22Rv1 (cell line): ENCODE results near the gene FMR1.

ENCODE experiments used
- H3K27ac ChIP-seq: fragments of 450-650 bp; 2 replicates; pipeline ENCODE4 v1.5.1; 2017
- CTCF ChIP-seq: fragments of 450-650 bp; IDR thresholded peaks from 2 replicates; pipeline ENCODE4 v1.5.1; 2017; ENCODE audit warnings: mild to moderate bottlenecking
- ZFX ChIP-seq: fragments of 450-650 bp; IDR thresholded peaks from 2 replicates; pipeline ENCODE4 v1.6.1; 2017; ENCODE audit warnings: antibody characterized with exemption, borderline replicate concordance

FMR1 gene

GRCh38 chrX:147935156-147935758 is 23.5 kb downstream of the FMR1 start:
- no peak overlapping the region for H3K27ac ChIP-seq
- TF ChIP-seq ZFX (no peak), CTCF (no peak)

GRCh38 chrX:147945286-147945685 is 33.6 kb downstream of the FMR1 start:
- TF ChIP-seq ZFX (no peak), CTCF (no peak)
- H3K27ac ChIP-seq, result no peak overlapping the region

GRCh38 chrX:147948531-147948930 is 36.8 kb downstream of the FMR1 start:
- TF ChIP-seq ZFX (no peak), CTCF (no peak)

GRCh38 chrX:147950352-147950751 is 38.6 kb downstream of the FMR1 start:
- H3K27ac ChIP-seq, result no peak overlapping the region
- TF ChIP-seq CTCF, result no peak
- TF ChIP-seq ZFX, result no peak

More at GRCh38 chrX:147948531-147948930, 36.8 kb downstream of the FMR1 start:
- no peak overlapping the region for H3K27ac ChIP-seq

GRCh38 chrX:147953976-147954375 is 42.3 kb downstream of the FMR1 start:
- no peak for TF ChIP-seq ZFX
- TF ChIP-seq CTCF, result no peak
- H3K27ac ChIP-seq, result no peak overlapping the region

GRCh38 chrX:147957291-147957690 is 45.6 kb downstream of the FMR1 start:
- no peak overlapping the region for H3K27ac ChIP-seq
- TF ChIP-seq ZFX (no peak), CTCF (no peak)

- no peak overlapping the region for H3K27ac ChIP-seq
- TF ChIP-seq ZFX (no peak), CTCF (no peak)
Measured at GRCh38 chrX:147958291-147958690, 46.6 kb downstream of the FMR1 start.
